ENCODE results near the gene HHIPL1.
"Not testable (repeated sequence)": the region's sequence is repeated elsewhere in the genome, so short reads cannot be mapped to it uniquely, and the experiment has no call there.

Gene HHIPL1

DNA sequence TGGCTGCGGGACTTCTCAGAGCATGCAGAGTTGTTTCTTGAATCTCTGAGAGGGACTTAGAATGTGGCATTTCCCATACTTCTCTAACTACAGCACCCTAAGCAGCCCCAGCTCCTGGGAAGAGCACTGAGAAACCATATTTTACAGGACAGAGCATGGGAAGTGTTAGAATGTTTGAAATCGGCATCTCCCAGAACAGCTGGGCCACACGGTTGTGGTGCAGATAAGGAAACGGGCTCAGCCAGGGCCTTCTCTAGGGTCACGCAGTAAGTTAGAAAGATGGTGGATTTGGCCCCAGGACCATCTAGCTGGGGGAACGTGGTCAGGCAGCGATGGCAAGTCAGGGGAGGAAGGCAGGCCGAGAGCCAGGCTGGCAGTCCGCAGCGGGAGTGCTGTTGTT is 10.5 kb upstream of the HHIPL1 start:
- no peak for DNase-seq (ENCODE audit: low read depth in 2 of 2)

DNA sequence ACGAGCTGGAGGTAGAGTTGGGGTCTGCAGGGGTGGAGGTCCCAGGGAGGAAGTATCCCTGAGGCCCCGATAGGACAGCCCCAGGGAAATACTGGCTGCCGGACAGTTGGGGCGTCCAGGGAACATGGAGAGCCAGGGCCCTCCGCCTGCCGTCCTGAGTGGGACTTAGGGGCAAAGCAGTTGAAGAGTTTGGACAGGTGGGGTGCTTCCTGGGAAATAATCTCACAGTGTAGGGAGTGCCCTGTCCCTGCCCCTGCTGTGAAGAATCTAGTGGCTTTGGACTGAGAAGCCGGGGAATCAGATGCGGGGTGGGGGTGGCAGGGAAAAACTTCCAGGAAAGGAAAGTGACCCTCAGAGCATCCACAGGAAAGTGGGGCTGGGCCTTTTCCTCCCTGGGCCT is 9.8 kb upstream of the HHIPL1 start:
- no peak for DNase-seq (ENCODE audit: low read depth in 2 of 2)

DNA sequence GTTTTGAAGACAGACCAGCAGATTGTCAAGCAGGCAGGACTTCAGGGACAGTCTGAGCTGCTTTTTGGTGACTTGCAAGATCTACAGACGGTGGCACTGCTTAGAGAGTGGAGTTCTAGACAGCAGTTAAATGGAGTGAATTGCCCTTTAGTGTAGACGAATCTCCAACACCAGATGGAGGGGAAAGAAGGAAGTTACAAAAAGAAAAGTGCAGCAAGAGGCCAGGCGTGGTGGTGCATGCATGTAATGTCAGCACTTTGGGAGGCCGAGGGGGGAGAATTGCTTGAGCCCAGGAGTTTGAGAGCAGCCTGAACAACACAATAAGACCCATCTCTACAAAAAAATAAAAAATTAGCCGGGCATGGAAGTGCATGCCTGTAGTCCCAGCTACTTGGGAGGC is 8.4 kb upstream of the HHIPL1 start:
- DNase-seq (ENCODE audit: low read depth in 2 of 2), result no peak

DNA sequence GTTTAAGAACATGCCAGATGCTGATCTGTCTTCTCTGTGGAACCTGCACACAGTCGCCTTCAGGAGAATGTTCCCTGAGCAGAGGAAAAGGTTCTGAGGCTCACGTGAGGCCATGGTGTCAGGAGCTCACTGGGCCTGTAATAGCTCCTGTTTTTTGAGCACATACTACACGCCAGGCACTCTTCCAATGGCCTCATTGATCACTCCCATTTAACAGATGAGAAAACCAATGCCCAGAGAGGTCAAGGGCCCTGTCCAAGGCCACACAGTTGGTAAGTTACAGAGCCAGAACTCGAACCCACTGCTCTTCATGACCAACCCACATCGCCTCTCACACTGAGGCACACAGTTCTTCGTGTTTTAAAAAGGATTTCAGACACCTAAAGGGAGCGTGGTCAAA is 7.3 kb upstream of the HHIPL1 start:
- no peak for DNase-seq (ENCODE audit: low read depth in 2 of 2)

DNA sequence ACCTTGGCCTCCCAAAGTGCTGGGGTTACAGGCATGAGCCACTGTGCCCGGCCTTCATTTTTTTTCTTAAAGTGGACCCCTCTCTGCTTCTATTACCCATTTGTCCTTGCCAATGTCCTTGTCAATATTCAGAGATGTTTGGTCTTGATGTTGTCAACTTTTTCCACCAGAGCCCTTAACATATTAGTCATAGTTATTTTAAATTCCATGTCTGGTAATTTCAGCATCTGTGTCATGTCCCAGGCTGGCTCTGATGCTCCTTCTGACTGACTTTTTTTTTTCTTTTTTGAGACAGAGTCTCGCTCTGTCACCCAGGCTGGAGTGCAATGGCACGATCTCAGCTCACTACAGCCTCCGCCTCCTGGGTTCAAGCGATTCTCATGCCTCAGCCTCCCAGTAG is 2.2 kb upstream of the HHIPL1 start:
- not testable (repeated sequence) for DNase-seq (ENCODE audit: low read depth in 2 of 2)

DNA sequence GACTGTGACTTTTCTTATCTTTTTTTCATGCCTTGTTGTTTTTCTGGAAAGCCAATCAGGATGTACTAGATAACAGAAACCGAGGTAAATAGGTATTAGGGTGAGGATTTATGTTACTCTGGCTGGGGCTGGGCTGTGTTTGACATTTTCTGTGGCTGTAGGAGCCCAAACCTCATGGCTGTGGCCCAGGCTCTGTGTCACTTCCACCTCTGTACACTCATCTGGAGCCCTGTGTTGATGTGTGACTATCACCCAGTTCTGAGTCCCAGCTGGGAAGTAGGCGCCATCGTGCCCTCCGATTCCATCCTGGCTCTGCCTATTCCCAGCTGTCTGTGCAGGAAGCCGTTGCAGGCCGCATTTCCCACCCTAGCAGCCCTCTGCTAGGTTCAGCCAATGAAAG is 1.6 kb upstream of the HHIPL1 start:
- DNase-seq (ENCODE audit: low read depth in 2 of 2), result no peak

DNA sequence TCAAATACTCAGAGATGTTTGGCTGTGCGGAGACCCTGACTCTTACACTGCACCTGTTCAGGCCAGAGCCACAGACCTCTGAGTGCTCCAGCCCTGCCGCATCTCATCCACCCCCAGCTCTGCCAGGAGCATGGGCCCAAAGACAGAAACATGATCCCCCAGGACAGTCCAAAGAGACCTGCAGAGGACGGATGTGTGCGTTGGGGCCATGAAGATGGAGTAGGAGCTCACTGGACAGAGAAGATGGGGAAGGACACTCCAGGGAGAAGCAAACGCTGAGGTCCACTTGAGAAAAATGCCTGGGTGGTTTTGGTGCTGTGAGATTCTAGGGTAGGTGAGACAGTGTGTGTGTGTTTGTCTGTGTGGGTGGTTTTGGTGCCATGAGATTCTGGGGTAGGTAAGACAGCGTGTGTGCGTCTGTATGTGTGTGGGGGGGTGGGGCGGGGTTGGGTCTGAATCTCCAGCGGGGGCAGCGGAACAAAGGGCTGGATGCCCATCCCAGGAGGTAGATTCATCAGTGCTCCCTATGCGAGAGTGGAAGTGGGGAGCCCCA is 818 bp upstream of the HHIPL1 start:
- no peak for DNase-seq (ENCODE audit: low read depth in 2 of 2)

DNA sequence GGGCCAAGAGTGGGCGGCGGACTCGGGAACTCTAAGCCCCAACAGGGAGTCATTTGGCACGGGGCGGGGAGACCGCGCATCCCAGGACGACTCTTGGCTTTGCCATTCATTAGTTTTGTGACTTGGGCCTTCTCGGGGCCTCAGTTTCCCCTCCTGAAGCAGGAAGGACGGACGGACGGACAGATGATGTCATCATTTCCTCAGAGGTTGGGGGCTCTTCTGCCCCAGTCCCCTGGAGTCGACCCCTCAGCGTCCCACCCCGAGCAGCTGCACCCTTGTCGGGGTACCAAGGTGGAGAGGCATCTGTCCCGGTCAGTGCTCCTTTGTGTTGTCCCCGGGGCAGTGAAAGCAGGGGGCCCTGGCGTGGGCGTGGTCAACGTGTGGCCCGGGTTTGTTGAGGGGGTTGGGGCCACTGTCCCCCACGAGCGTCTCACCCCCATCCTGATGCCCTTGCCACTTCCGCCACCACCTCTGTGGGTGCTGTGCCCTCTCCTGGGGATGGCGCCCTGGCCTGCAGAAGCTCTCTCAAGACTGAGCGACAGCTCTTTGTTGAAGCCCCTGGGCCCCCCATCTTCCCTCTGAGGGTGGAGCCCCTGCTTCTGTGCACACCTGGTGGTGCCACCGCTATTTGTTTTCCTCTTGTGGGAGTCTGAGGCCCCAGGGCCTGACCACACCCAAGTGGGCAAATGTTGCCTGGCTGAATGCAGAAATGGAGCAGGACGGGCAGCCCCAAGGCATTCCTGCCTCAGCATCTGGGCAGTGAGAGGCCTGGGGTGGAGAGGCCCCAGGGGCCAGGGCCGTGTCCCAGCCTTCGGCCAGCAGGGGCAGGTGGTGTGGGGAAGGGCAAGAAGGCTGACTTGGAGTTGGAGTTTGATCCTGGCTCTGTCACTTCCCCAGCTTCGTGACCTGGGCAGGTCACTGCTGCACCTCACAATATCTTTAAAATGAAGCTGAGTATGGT is 896 bp downstream of the HHIPL1 start:
- no peak for DNase-seq (ENCODE audit: low read depth in 2 of 2)

DNA sequence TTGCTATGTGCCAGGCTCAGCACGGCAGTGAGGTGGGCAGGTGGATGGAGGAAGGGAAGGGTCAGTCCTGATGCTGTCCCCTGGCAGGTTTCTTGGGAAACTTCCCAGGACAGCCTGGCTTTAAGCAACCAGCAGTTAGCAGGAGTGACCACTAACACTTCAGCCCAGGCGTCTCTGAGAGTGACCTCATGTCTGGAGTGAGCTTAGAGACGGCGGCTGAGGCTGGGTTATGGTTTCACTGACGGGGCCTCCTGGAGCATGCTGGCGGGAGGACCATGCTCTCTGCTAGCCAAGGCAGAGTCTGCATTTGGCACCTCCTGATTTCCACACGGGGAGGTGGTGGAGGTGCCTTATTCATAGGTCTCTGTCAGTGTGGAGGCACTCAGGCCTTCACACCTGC is 2.5 kb downstream of the HHIPL1 start:
- no peak for DNase-seq (ENCODE audit: low read depth in 2 of 2)

DNA sequence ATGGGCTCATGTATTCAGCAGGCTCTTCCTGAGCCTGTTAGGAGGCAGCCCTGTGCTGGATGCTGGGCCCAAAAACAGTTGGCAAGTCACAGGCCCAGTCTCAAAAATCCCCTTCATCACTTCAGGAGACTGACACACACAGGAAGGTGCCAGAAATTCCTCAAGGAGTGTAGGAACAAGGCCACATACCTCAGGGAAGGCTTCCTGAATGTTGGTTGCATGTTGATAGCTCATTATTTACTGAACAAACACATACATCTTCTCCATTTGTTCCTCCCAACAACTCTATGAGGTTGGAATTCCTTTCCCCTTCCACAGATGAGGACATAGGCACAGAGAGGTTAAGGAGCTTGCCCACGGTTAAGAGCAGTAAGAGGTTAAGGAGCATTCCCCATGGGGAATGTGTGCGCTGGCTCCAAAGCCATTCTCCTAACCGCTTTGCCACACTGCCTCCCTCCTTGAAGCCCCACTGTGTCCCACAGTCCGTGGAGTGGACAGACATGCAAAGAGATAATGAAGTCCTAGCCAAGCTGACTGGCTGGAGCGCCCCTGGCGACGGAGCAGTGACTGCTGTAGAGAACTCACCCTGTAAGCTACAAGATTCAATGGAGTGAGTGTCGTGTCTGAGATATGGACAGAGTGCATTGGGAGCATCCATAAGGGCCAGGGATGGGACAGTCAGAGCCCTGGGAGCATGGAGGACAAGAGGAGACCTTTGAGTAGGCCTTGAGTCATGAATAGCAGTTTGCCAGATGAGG is 3.3 kb downstream of the HHIPL1 start:
- DNase-seq (ENCODE audit: low read depth in 2 of 2), result no peak

DNA sequence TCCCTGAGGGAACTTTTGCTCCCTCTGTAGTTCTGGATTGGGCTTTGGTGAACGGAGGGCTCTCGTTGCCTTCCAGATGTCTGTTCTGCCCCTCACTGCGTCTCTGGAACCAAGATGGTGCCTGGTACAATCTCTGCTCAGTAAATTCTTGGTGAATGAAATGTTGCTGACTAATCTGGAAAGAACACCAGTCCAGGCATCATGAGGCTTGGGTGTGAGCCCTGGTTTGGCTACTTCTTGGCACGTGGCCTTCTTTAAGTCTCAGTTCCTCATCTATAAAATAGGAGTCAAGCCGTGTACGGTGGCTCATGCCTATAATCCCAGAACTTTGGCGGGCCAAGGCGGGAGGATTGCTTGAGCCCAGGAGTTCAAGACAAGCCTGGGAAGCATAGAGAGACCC is 4.3 kb downstream of the HHIPL1 start:
- DNase-seq (ENCODE audit: low read depth in 2 of 2), result no peak

DNA sequence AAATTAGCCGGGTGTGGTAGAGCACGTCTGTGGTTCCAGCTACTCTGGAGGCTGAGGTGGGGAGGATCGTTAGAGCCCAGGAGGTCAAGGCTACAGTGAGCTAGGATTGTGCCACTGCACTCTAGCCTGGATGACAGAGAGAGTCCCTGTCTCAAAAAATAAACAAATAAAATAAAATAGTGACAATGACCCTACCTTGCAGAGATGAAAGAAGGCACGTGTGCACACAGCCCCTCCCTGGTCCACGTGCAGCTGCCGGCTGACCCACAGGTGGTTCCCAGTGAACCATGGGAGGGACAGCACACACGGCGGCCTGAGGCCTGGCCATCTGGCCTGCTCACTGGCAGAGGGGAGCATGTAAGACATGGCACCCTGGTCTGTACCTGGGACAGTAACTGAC is 4.7 kb downstream of the HHIPL1 start:
- no peak for DNase-seq (ENCODE audit: low read depth in 2 of 2)

DNA sequence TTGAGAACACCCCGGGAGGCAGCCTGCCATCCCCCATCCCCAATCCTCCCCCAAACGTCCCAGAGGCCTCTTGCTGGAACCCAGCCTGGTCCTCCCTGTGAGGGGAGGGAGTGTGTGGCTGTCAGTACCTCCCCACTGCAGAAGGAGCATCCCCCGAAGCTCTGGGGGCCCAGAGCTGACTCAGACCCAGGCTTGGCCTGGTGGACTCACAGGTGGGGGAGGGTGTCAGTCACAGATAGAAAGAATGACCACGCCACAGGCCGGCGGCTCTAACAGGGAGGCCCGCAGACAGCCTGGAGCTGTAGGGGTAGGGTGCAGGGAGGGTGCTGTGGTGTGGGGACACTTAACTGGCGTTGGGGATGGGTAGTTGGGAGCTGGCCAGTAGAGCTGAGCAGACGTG is 5.3 kb downstream of the HHIPL1 start:
- DNase-seq (ENCODE audit: low read depth in 2 of 2), result no peak

DNA sequence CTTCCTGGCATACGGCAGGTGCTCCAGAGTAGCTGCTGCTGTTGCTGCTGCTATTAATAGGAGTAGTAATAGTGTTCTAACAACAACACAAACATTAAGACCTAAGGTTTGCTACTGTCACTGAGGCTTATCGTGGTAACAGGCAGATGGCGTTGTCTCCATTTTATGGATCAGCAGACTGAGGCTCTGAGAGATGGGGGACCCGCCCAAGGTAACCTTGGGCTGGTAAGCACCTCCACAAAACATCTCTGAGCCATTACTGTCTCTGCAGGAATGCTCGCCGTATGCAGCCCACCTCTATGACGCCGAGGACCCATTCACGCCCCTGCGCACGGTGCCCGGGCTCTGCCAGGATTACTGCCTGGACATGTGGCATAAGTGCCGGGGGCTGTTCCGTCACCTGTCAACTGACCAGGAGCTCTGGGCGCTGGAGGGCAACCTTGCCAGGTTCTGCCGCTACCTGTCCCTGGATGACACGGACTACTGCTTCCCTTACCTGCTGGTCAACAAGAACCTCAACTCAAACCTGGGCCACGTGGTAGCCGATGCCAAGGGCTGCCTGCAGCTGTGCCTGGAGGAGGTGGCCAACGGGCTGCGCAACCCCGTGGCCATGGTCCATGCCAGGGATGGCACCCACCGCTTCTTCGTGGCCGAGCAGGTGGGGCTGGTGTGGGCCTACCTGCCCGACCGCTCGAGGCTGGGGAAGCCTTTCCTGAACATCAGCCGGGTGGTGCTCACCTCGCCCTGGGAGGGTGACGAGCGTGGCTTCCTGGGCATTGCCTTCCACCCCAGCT is 7.2 kb downstream of the HHIPL1 start:
- DNase-seq (ENCODE audit: low read depth in 2 of 2), result no peak

DNA sequence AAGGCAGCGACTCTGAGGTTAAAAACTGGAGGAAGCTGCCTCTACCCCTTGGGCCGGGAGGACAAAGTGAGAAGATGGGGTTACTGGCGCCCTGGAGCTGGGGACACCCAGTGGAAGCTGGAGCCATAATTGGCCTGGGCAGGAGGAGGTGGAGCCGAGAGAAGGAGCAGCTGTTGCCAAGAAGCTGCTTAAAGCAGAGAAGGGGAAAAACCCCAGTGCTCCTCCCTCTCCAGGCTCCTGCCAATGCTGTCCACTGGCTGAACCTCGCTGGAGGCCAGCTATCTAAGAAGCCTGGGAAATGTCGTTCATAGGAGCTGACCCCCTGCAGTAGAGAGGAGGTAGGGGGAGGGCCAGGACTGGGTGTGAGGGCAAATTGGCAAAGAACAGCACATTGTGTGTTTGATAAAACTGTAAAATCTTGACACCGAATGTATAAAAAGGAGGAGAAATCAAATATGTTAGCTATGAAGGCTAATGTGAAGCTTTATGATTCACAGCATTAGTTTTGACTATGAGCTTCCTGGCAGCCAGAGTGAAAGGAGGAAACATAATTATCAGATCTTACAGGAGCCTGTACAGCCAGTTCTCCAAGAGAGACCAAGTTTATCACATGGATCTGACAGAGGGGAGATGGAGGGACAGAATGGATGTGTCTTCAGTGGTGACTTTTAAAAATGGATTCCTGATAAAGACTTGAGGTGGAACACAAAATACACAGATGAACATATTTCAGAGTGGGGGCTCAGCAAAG is 9.5 kb downstream of the HHIPL1 start:
- DNase-seq (ENCODE audit: low read depth in 2 of 2), result no peak

DNA sequence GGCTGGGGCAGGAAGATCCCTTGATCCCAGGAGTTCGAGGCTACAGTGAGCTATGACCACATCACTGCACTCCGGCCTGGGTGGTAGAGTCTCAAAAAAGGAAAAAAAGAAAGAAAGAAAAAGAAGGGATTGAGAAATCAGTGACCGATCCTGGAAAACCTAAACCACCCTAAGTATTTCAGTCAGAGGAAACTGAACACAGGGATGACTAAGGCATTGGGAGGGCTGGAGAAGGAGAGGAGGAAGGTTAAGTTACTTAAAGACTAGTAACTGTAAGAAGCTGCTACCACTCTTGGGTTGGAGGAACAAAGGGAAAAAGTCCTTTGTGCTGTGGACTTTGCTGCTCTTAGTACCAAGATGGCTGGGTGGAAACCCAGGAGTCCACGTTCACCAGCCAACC is 10.6 kb downstream of the HHIPL1 start:
- DNase-seq (ENCODE audit: low read depth in 2 of 2), result no peak

DNA sequence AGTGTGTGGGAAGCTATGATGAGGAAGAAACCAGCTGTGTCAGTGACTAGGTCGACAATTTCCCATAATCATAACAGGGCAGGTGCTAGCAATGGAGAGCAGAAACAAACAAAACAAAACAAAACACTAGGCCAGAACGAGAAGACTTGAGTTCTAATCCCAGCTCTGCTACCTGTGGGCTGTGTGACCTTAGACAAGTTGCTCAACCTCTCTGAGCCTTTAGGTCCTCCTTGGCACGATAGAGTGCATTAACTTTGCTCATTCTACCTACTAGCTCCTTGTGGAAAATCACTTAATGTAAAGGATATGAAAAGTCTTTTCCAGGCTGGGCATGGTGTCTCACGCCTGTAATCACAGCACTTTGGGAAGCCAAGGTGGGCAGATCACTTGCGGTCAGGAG is 11.2 kb downstream of the HHIPL1 start:
- no peak for DNase-seq (ENCODE audit: low read depth in 2 of 2)

DNA sequence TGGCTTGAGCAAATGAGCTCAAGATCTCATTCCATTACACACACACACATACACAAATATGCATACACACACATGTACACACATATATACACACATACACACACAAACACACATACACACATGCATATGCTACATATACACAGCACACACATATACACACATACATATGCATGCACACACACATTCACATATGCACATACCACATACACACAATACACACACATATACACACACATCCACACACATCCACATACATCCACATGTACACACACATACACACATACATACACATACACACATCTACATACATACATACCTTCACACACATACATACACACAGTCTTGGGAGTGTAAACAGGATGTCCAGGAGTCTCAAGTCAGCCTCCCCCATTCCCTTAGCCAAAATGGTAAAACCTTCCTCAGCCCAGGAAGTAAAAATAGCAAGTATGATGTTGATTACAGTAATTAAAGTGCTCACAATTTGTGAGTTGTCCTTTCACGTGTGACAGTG is 12.8 kb downstream of the HHIPL1 start:
- no peak for DNase-seq (ENCODE audit: low read depth in 2 of 2)

DNA sequence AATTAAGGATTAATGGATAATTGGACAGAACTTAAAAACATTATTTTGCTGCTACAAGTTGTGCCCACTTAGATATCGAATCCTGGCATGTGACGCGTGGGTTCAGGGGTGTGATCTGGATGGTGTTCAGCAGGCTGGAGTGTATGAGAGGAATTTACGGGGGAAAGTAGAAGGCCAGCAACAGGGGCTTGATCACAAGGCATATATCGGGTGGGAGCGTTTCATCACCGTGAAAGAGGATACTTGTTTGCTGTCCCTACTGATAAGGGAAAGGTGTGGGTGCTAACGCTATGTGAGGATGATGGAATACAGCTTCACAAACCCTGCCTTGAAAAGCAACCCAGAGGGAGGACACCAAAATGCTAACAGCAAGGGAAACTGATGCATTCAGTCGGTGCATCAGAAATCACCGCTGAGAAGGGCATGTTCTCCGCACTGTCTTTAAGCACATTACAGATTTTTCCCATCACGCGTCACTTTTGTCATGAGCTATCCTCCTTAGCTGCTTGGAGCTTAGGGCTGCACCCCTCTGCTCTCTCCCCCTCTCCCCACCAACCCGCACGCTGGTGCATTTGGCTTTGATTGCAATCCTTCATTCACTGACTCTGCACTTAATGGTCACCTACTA is 13.4 kb downstream of the HHIPL1 start:
- DNase-seq (ENCODE audit: low read depth in 2 of 2), result no peak

DNA sequence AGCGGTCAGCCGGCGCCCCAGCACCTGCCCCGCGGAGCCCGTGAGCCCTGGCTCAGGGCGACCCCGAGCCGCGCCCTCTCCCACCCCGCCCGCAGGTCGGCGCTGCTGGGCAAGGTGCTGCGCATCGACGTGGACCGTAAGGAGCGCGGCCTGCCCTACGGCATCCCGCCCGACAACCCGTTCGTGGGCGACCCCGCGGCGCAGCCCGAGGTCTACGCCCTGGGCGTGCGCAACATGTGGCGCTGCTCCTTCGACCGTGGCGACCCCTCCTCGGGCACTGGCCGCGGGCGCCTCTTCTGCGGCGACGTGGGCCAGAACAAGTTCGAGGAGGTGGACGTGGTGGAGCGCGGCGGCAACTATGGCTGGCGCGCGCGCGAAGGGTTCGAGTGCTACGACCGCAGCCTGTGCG is 14.4 kb downstream of the HHIPL1 start:
- DNase-seq (ENCODE audit: low read depth in 2 of 2), result no peak
